ENCODE data around the gene KAT7. TPM values are rescaled to one million over a fixed set of nuclear protein-coding genes. Genes with fewer than 3 reads are reported as not detected.

Gene KAT7
- total RNA-seq, 1 experiment from 2014 or later: 45.8 TPM

- H3K9me3 ChIP-seq (ENCODE audit: low read length): no peaks in the 10 kb centered on the region
- H3K9me2 ChIP-seq (replicated peaks; ENCODE audit: insufficient read depth, low read length): no peaks in the 10 kb centered on the region
- H3K4me1 ChIP-seq (ENCODE audit: low read length): no peaks in the 10 kb centered on the region
- DNase-seq: no peak
- no peaks in the 10 kb centered on the region for H3K79me2 ChIP-seq (ENCODE audit: low read length)
- no peak overlapping the region for H3K4me2 ChIP-seq (ENCODE audit: low read depth, low read length, poor library complexity, severe bottlenecking)
- no peaks in the 10 kb centered on the region for H3K36me3 ChIP-seq (ENCODE audit: insufficient read depth, low read length)
- H3K4me3 ChIP-seq (ENCODE audit: low read length): no peak overlapping the region
- H3K27ac ChIP-seq (ENCODE audit: low read length): no peak overlapping the region
- H3K9ac ChIP-seq (ENCODE audit: low read length): no peak overlapping the region
- no peaks in the 10 kb centered on the region for H4K20me1 ChIP-seq (ENCODE audit: insufficient read depth, low read depth, low read length)
- no peaks in the 10 kb centered on the region for H3K27me3 ChIP-seq (ENCODE audit: low read length)
- no peak overlapping the region for H2AFZ ChIP-seq (ENCODE audit: low read length)
These were observed 40.8 kb upstream of the KAT7 start for GRCh38 chr17:49747632-49748031.

GRCh38 chr17:49748223-49748622, 40.3 kb upstream of the KAT7 start:
- Histone ChIP-seq H3K27me3 (ENCODE audit: low read length) (no peaks in the 10 kb centered on the region), H3K9me3 (ENCODE audit: low read length) (no peaks in the 10 kb centered on the region), H3K9ac (ENCODE audit: low read length) (no peak overlapping the region), H3K36me3 (ENCODE audit: insufficient read depth, low read length) (no peaks in the 10 kb centered on the region), H3K4me3 (ENCODE audit: low read length) (no peak overlapping the region), H3K27ac (ENCODE audit: low read length) (no peak overlapping the region), H3K4me2 (ENCODE audit: low read depth, low read length, poor library complexity, severe bottlenecking) (no peak overlapping the region), H4K20me1 (ENCODE audit: insufficient read depth, low read depth, low read length) (no peaks in the 10 kb centered on the region), H3K9me2 (replicated peaks; ENCODE audit: insufficient read depth, low read length) (no peaks in the 10 kb centered on the region), H3K4me1 (ENCODE audit: low read length) (no peaks in the 10 kb centered on the region), H3K79me2 (ENCODE audit: low read length) (no peaks in the 10 kb centered on the region), H2AFZ (ENCODE audit: low read length) (no peak overlapping the region)
- DNase-seq: no peak

- no peak overlapping the region for H3K9ac ChIP-seq (ENCODE audit: low read length)
- no peak overlapping the region for H2AFZ ChIP-seq (ENCODE audit: low read length)
- H3K4me3 ChIP-seq (ENCODE audit: low read length): no peak overlapping the region
- H3K79me2 ChIP-seq (ENCODE audit: low read length): no peaks in the 10 kb centered on the region
- H3K27ac ChIP-seq (ENCODE audit: low read length): no peak overlapping the region
- no peak for DNase-seq
- no peaks in the 10 kb centered on the region for H3K9me2 ChIP-seq (replicated peaks; ENCODE audit: insufficient read depth, low read length)
- no peaks in the 10 kb centered on the region for H3K9me3 ChIP-seq (ENCODE audit: low read length)
- H3K4me2 ChIP-seq (ENCODE audit: low read depth, low read length, poor library complexity, severe bottlenecking): no peak overlapping the region
- H3K36me3 ChIP-seq (ENCODE audit: insufficient read depth, low read length): no peaks in the 10 kb centered on the region
- no peaks in the 10 kb centered on the region for H4K20me1 ChIP-seq (ENCODE audit: insufficient read depth, low read depth, low read length)
- H3K27me3 ChIP-seq (ENCODE audit: low read length): no peaks in the 10 kb centered on the region
- H3K4me1 ChIP-seq (ENCODE audit: low read length): no peaks in the 10 kb centered on the region
These were observed 39.7 kb upstream of the KAT7 start for GRCh38 chr17:49748791-49749190.

GRCh38 chr17:49749730-49750129, 38.8 kb upstream of the KAT7 start:
- Histone ChIP-seq H3K9ac (ENCODE audit: low read length) (no peak overlapping the region), H3K9me2 (replicated peaks; ENCODE audit: insufficient read depth, low read length) (no peaks in the 10 kb centered on the region), H3K9me3 (ENCODE audit: low read length) (no peaks in the 10 kb centered on the region), H3K27ac (ENCODE audit: low read length) (no peak overlapping the region), H3K4me1 (ENCODE audit: low read length) (no peaks in the 10 kb centered on the region), H2AFZ (ENCODE audit: low read length) (no peak overlapping the region), H3K4me2 (ENCODE audit: low read depth, low read length, poor library complexity, severe bottlenecking) (no peak overlapping the region), H3K36me3 (ENCODE audit: insufficient read depth, low read length) (no peaks in the 10 kb centered on the region), H3K79me2 (ENCODE audit: low read length) (no peaks in the 10 kb centered on the region), H4K20me1 (ENCODE audit: insufficient read depth, low read depth, low read length) (no peaks in the 10 kb centered on the region), H3K4me3 (ENCODE audit: low read length) (no peak overlapping the region), H3K27me3 (ENCODE audit: low read length) (no peaks in the 10 kb centered on the region)
- no peak for DNase-seq

GRCh38 chr17:49752508-49752907, 36.0 kb upstream of the KAT7 start:
- H3K27me3 ChIP-seq (ENCODE audit: low read length): no peaks in the 10 kb centered on the region
- no peak overlapping the region for H3K4me2 ChIP-seq (ENCODE audit: low read depth, low read length, poor library complexity, severe bottlenecking)
- no peaks in the 10 kb centered on the region for H3K9me3 ChIP-seq (ENCODE audit: low read length)
- no peak overlapping the region for H3K4me3 ChIP-seq (ENCODE audit: low read length)
- H4K20me1 ChIP-seq (ENCODE audit: insufficient read depth, low read depth, low read length): no peaks in the 10 kb centered on the region
- H3K27ac ChIP-seq (ENCODE audit: low read length): no peak overlapping the region
- no peaks in the 10 kb centered on the region for H3K79me2 ChIP-seq (ENCODE audit: low read length)
- H3K9me2 ChIP-seq (replicated peaks; ENCODE audit: insufficient read depth, low read length): no peaks in the 10 kb centered on the region
- H2AFZ ChIP-seq (ENCODE audit: low read length): no peak overlapping the region
- no peaks in the 10 kb centered on the region for H3K4me1 ChIP-seq (ENCODE audit: low read length)
- DNase-seq: no peak
- no peak overlapping the region for H3K9ac ChIP-seq (ENCODE audit: low read length)
- no peaks in the 10 kb centered on the region for H3K36me3 ChIP-seq (ENCODE audit: insufficient read depth, low read length)

GRCh38 chr17:49753959-49754391, 34.5 kb upstream of the KAT7 start:
- no peaks in the 10 kb centered on the region for H3K9me2 ChIP-seq (replicated peaks; ENCODE audit: insufficient read depth, low read length)
- H3K27me3 ChIP-seq (ENCODE audit: low read length): no peaks in the 10 kb centered on the region
- no peaks in the 10 kb centered on the region for H3K36me3 ChIP-seq (ENCODE audit: insufficient read depth, low read length)
- H3K27ac ChIP-seq (ENCODE audit: low read length): no peak overlapping the region
- no peak overlapping the region for H3K4me2 ChIP-seq (ENCODE audit: low read depth, low read length, poor library complexity, severe bottlenecking)
- H3K4me3 ChIP-seq (ENCODE audit: low read length): no peak overlapping the region
- no peaks in the 10 kb centered on the region for H4K20me1 ChIP-seq (ENCODE audit: insufficient read depth, low read depth, low read length)
- no peak overlapping the region for H3K9ac ChIP-seq (ENCODE audit: low read length)
- no peaks in the 10 kb centered on the region for H3K9me3 ChIP-seq (ENCODE audit: low read length)
- no peak for DNase-seq
- H3K79me2 ChIP-seq (ENCODE audit: low read length): no peaks in the 10 kb centered on the region
- H2AFZ ChIP-seq (ENCODE audit: low read length): no peak overlapping the region
- H3K4me1 ChIP-seq (ENCODE audit: low read length): peaks cover under 1% of the 10 kb centered on the region; the same call in 1 of the 2 replicates

- peaks cover 19% of the 10 kb centered on the region for H3K4me1 ChIP-seq (ENCODE audit: low read length)
- H3K36me3 ChIP-seq (ENCODE audit: insufficient read depth, low read length): no peaks in the 10 kb centered on the region
- no peak overlapping the region for H3K4me2 ChIP-seq (ENCODE audit: low read depth, low read length, poor library complexity, severe bottlenecking)
- no peaks in the 10 kb centered on the region for H3K9me2 ChIP-seq (replicated peaks; ENCODE audit: insufficient read depth, low read length)
- no peaks in the 10 kb centered on the region for H3K79me2 ChIP-seq (ENCODE audit: low read length)
- no peaks in the 10 kb centered on the region for H3K27me3 ChIP-seq (ENCODE audit: low read length)
- H3K9ac ChIP-seq (ENCODE audit: low read length): no peak overlapping the region
- DNase-seq: no peak
- H3K9me3 ChIP-seq (ENCODE audit: low read length): no peaks in the 10 kb centered on the region
- no peak overlapping the region for H3K4me3 ChIP-seq (ENCODE audit: low read length)
- H3K27ac ChIP-seq (ENCODE audit: low read length): no peak overlapping the region
- H2AFZ ChIP-seq (ENCODE audit: low read length): no peak overlapping the region
- no peaks in the 10 kb centered on the region for H4K20me1 ChIP-seq (ENCODE audit: insufficient read depth, low read depth, low read length)
These were observed 32.7 kb upstream of the KAT7 start for GRCh38 chr17:49755663-49756283.

GRCh38 chr17:49756323-49757150, 31.9 kb upstream of the KAT7 start:
- no peak overlapping the region for H3K9ac ChIP-seq (ENCODE audit: low read length)
- H3K4me2 ChIP-seq (ENCODE audit: low read depth, low read length, poor library complexity, severe bottlenecking): no peak overlapping the region
- no peak overlapping the region for H3K4me3 ChIP-seq (ENCODE audit: low read length)
- DNase-seq: no peak
- no peaks in the 10 kb centered on the region for H4K20me1 ChIP-seq (ENCODE audit: insufficient read depth, low read depth, low read length)
- H3K9me2 ChIP-seq (replicated peaks; ENCODE audit: insufficient read depth, low read length): no peaks in the 10 kb centered on the region
- no peak overlapping the region for H3K27ac ChIP-seq (ENCODE audit: low read length)
- H3K4me1 ChIP-seq (ENCODE audit: low read length): peaks cover 21% of the 10 kb centered on the region
- H3K79me2 ChIP-seq (ENCODE audit: low read length): no peaks in the 10 kb centered on the region
- H3K9me3 ChIP-seq (ENCODE audit: low read length): no peaks in the 10 kb centered on the region
- H3K27me3 ChIP-seq (ENCODE audit: low read length): no peaks in the 10 kb centered on the region
- no peaks in the 10 kb centered on the region for H3K36me3 ChIP-seq (ENCODE audit: insufficient read depth, low read length)
- no peak overlapping the region for H2AFZ ChIP-seq (ENCODE audit: low read length)

Measured in Karpas-422 (cell line).